ENCODE data around the gene RAD51C. TPM values are rescaled to one million over a fixed set of nuclear protein-coding genes. Genes with fewer than 3 reads are reported as not detected.
"Not testable (repeated sequence)": the region's sequence is repeated elsewhere in the genome, so short reads cannot be mapped to it uniquely, and the experiment has no call there.

Gene RAD51C
- total RNA-seq, 1 experiment from 2014 or later: 69.6 TPM

- in situ Hi-C loops (cut with HindIII; ENCODE audit: low pct_unique_long_range_greater_than_20kb, low sequenced_read_pairs): no loop called here
Observed at GRCh38 chr17:58703916-58704286, 11.5 kb downstream of the RAD51C start.

GRCh38 chr17:58706351-58707140 is 14.1 kb downstream of the RAD51C start:
- DNase-seq (ENCODE audit: low read depth, low spot score): no peak
- in situ Hi-C loops (cut with HindIII; ENCODE audit: low pct_unique_long_range_greater_than_20kb, low sequenced_read_pairs): no loop called here

More at GRCh38 chr17:58703916-58704286, 11.5 kb downstream of the RAD51C start:
- DNase-seq (ENCODE audit: low read depth, low spot score): no peak

DNA sequence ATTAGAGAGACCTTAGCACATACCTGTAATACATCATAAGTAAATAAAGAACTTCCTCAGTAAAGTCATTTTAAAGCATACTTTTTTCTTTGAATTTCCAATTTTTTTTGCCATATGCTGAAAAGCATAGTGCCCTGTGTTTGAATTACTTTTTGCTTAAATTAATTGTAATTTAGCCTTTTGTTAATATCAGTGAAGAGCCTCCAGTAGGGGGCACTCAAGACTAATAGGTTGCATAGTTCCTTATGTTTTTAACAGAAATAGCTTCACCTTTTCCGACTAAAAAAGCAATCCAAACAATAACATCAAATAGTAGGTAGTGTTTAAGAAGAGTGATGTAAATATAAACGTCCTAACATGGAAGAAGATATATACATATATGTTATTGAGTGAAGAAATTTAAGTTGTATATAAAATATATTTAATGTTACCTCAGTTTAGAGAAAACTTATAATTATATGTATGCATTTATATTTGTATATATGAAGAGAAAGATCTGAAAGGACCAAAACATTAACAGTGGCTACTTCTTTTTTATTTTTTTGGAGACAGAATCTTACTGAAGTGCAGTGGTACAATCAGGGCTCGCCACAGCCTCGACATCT is 18.6 kb downstream of the RAD51C start:
- peak; percentile 87 for DNase-seq (ENCODE audit: low read depth, low spot score)
- in situ Hi-C loops (cut with HindIII; ENCODE audit: low pct_unique_long_range_greater_than_20kb, low sequenced_read_pairs): no loop called here

DNA sequence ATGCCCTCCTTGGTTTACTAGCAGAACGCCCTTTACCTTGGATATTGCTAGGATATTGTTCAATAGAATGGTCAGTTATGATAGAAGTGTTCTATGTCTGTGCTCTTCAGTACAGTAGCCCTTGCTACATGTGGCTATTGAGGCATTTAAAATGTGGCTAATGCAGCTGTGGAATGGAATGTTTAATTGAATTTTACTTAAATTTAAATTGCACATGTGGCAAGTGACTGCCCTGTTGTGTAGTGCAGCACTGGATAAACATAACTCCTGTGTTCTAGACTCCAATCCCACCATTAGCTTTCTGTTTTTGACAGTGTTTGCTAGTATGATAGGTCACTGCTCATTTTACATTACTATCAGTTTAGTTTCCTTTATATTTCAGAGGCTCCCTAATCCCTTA is 29.9 kb downstream of the RAD51C start:
- DNase-seq (ENCODE audit: low read depth, low spot score): no peak
- in situ Hi-C loops (cut with HindIII; ENCODE audit: low pct_unique_long_range_greater_than_20kb, low sequenced_read_pairs): no loop called here

- in situ Hi-C loops (cut with HindIII; ENCODE audit: low pct_unique_long_range_greater_than_20kb, low sequenced_read_pairs): no loop called here
- DNase-seq (ENCODE audit: low read depth, low spot score): no peak
Observed at GRCh38 chr17:58722696-58723095, 30.3 kb downstream of the RAD51C start.

DNA sequence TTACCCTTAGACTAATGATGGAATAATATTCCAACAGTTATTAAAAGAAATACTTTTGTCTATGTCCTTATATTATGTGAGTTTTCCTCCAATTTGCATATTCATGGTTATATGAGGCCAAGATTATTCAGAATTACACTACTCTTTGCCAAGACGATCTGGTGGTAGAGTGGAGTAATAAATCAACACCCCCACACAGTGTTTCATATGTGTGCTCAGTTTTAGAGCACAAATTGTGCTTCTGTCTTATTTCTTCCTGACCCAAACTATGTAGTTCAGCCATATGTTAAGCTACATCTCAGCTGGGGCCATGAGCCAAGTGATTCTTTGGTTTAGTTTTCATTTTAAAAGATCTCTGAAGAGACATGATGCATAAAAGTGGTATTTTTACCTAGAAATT is 36.4 kb downstream of the RAD51C start:
- in situ Hi-C loops (cut with HindIII; ENCODE audit: low pct_unique_long_range_greater_than_20kb, low sequenced_read_pairs): no loop called here
- DNase-seq (ENCODE audit: low read depth, low spot score): no peak

- no peak for DNase-seq (ENCODE audit: low read depth, low spot score)
- in situ Hi-C loops (cut with HindIII; ENCODE audit: low pct_unique_long_range_greater_than_20kb, low sequenced_read_pairs): no loop called here
Observed at GRCh38 chr17:58730937-58731336, 38.5 kb downstream of the RAD51C start.

DNA sequence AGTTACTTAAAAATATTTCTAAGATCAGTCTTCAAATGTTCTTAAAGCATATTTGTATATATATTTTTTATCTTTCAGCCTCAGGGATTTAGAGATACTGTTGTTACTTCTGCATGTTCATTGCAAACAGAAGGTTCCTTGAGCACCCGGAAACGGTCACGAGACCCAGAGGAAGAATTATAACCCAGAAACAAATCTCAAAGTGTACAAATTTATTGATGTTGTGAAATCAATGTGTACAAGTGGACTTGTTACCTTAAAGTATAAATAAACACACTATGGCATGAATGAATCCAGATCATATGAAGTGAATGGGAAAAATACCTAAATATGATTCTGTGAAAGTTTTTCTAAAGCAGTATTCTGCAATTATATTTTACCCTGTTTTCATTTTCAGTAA is 41.6 kb downstream of the RAD51C start:
- in situ Hi-C loops (cut with HindIII; ENCODE audit: low pct_unique_long_range_greater_than_20kb, low sequenced_read_pairs): no loop called here

GRCh38 chr17:58734811-58735210 is 42.4 kb downstream of the RAD51C start:
- in situ Hi-C loops (cut with HindIII; ENCODE audit: low pct_unique_long_range_greater_than_20kb, low sequenced_read_pairs): no loop called here
- DNase-seq (ENCODE audit: low read depth, low spot score): no peak

More for the DNA sequence above, 41.6 kb downstream of the RAD51C start:
- no peak for DNase-seq (ENCODE audit: low read depth, low spot score)

- in situ Hi-C loops (cut with HindIII; ENCODE audit: low pct_unique_long_range_greater_than_20kb, low sequenced_read_pairs): no loop called here
- DNase-seq (ENCODE audit: low read depth, low spot score): no peak
Observed at GRCh38 chr17:58741121-58741625, 48.8 kb downstream of the RAD51C start.

DNA sequence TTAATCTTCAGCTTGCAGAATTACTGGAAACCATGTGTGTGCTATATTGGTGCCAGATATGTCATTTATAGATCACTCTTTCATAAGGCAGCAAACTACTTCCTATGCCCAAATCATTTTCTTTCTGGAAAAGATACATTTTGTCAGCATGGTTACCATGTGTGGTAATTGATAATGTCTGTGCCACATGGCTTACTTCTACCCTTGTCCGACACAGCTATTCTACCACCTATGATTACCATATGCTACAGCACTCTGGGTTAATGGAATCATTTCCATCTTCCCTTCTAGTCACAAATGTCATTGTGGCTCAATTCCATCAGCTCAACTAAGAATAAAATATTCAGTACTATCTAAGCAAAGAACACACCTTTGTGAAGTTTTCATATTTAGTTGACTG is 55.3 kb downstream of the RAD51C start:
- in situ Hi-C loops (cut with HindIII; ENCODE audit: low pct_unique_long_range_greater_than_20kb, low sequenced_read_pairs): no loop called here
- DNase-seq (ENCODE audit: low read depth, low spot score): no peak

GRCh38 chr17:58749627-58750026 is 57.2 kb downstream of the RAD51C start:
- DNase-seq (ENCODE audit: low read depth, low spot score); in situ Hi-C loops (cut with HindIII; ENCODE audit: low pct_unique_long_range_greater_than_20kb, low sequenced_read_pairs): not testable (repeated sequence)

DNA sequence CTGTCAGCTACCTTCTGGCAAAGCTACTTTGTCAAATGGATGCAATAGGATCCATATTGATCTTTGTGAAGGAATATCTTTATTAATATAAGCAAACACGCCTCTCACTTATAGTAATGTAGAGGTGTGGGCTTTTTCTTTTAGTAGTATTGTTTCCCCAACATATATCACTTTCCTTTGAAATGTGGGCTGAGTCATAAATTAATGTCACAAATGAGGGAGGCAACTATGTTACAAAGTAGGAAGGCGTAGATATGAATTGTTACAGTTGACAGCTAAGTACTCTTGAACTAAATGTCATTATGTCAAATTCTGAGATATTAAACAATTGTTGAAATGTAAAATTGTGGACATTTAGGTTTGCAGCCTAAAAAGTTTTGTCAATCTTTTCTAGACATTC is 60.6 kb downstream of the RAD51C start:
- no peak for DNase-seq (ENCODE audit: low read depth, low spot score)
- in situ Hi-C loops (cut with HindIII; ENCODE audit: low pct_unique_long_range_greater_than_20kb, low sequenced_read_pairs): no loop called here

GRCh38 chr17:58755269-58755576 is 62.8 kb downstream of the RAD51C start:
- DNase-seq (ENCODE audit: low read depth, low spot score): no peak

DNA sequence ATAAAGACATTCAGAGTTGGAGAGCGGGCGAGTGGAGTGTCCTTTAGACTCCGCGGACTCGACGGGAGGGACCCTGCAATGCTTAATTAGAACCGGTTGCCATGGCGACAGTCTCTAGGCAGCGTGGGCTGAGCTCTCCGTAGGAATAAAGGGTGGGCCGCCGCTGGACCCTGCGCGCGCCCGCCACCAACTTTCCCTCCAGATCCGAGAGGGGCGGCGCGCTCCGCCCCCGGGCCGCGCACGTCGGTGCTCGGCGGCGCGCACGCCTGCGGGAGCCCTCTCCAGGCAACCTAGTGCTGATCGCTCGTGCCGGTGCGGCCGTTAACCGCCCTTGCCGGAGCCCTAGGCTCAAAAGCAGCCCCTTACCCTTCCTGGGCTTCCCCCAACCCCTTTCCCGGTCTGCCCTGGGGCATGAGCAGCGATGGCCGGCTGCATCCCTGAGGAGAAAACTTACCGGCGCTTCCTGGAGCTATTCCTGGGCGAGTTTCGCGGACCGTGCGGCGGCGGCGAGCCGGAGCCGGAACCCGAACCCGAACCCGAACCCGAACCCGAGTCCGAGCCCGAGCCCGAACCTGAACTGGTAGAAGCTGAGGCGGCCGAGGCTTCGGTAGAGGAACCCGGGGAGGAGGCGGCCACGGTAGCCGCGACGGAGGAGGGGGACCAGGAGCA is 63.3 kb downstream of the RAD51C start, which contains the start of gene PPM1E:
Gene PPM1E, plus strand, starts transcription at position 278 of the 669 bp plus-strand sequence.
- DNase-seq (ENCODE audit: low read depth, low spot score): peak; percentile 83
- in situ Hi-C loops (cut with HindIII; ENCODE audit: low pct_unique_long_range_greater_than_20kb, low sequenced_read_pairs): no loop called here

More at GRCh38 chr17:58755269-58755576, 62.8 kb downstream of the RAD51C start:
- in situ Hi-C loops (cut with HindIII; ENCODE audit: low pct_unique_long_range_greater_than_20kb, low sequenced_read_pairs): no loop called here

GRCh38 chr17:58756246-58757161 is 64.1 kb downstream of the RAD51C start:
- in situ Hi-C loops (cut with HindIII; ENCODE audit: low pct_unique_long_range_greater_than_20kb, low sequenced_read_pairs): no loop called here
- DNase-seq (ENCODE audit: low read depth, low spot score): peak; percentile 36

DNA sequence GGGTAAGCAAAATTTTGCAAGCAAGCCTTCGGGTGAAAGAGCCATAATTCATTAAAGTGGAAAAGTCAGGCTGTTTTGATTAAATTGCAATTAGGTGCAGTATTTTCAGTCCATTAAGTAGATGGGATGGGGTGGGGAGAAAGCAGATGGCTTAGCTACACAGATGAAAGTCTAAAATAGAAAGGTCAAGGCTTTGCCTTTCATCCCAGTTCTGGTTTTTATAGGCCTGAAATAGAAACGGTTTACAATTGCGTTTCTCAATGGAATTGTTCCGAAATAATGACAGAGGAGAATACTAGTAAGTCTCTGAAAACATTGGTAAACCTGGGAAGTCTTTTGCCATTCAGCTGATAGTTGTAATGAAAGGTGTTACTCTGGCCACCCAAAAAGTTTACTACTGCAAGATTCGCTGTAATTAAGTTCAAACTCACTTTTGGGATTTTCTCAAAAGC is 64.8 kb downstream of the RAD51C start:
- no peak for DNase-seq (ENCODE audit: low read depth, low spot score)
- in situ Hi-C loops (cut with HindIII; ENCODE audit: low pct_unique_long_range_greater_than_20kb, low sequenced_read_pairs): no loop called here

Measured in SK-MEL-5 (cell line).